Gastrocnemius medialis (tissue), 4 donors: ENCODE measurements around the gene OR52K1.

ENCODE experiments used
- POLR2A ChIP-seq, 2 donors: fragments of 450-650 bp; IDR thresholded peaks; one replicate each; pipeline ENCODE4 v1.6.1; 2017; ENCODE audit warnings: antibody characterized with exemption in 2 of 2, mild to moderate bottlenecking in 2 of 2, moderate library complexity in 2 of 2
- TF ChIP-seq, protein P1 (sequence below), 5 experiments: fragments of 450-650 bp in 3 of 5; fragments of 200-600 bp in 2 of 5; sonication (generic) in 2 of 5; IDR thresholded peaks in 4 of 5; conservative IDR thresholded peaks in 1 of 5; 1 replicate in 4 of 5; 2 replicates in 1 of 5; pipeline ENCODE4 v1.5.1; 2016 to 2019; ENCODE audit warnings: antibody characterized with exemption in 5 of 5, mild to moderate bottlenecking in 3 of 5, moderate library complexity in 3 of 5

DNA sequence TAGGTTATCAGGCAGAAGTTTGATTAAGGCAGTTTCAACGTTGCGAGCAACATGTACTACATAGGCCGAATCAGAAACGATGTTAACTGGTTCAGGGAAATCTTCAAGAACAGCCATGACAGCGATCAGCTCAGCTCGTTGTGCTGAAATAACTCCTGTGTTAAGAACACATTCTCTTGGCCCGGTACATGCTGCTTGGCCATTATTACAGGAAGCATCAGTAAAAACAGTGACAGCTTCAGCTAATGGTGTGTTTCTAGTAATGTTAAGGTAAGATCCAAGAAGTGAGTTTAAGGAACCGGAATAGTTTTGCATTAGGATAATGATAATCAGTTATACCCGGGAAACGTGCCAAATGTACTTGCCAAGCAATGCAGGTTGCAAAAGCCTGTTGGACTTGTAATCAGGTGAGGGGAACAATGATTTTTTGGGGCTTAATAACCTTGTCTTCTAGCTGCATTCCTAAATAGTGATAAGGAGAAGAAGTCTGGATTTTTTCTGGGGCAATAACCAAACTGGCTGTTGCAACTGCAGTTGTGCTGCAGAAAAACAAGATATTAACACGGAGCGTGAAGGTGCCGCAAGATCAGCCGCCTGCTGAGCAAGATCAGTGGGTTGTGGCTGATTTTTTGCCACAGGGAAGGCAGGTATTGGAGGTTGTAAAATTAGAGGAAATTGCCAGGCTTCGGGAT lies 14.3 kb downstream of the OR52K1 start:
- TF ChIP-seq, protein P1, sequence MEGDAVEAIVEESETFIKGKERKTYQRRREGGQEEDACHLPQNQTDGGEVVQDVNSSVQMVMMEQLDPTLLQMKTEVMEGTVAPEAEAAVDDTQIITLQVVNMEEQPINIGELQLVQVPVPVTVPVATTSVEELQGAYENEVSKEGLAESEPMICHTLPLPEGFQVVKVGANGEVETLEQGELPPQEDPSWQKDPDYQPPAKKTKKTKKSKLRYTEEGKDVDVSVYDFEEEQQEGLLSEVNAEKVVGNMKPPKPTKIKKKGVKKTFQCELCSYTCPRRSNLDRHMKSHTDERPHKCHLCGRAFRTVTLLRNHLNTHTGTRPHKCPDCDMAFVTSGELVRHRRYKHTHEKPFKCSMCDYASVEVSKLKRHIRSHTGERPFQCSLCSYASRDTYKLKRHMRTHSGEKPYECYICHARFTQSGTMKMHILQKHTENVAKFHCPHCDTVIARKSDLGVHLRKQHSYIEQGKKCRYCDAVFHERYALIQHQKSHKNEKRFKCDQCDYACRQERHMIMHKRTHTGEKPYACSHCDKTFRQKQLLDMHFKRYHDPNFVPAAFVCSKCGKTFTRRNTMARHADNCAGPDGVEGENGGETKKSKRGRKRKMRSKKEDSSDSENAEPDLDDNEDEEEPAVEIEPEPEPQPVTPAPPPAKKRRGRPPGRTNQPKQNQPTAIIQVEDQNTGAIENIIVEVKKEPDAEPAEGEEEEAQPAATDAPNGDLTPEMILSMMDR (IDR thresholded peaks at IDR 0.05 in 4 of 5, conservative IDR thresholded peaks at IDR 0.05 in 1 of 5), result no peak
- TF ChIP-seq POLR2A (IDR thresholded peaks at IDR 0.05), result no peak
